Coronary artery (tissue), 2 donors: Measurements from ENCODE around the gene PRR29.
"Not testable (repeated sequence)": the region's sequence is repeated elsewhere in the genome, so short reads cannot be mapped to it uniquely, and the experiment has no call there.

Source experiments
- DNase-seq: peaks from one replicate; pipeline ENCODE4 v3.0.0-alpha.2; 2017; ENCODE audit warnings: low spot score
- H3K27ac ChIP-seq, 2 donors: fragments of 200-600 bp; sonication (generic); one replicate each; pipeline ENCODE4 v1.5.1; 2016 to 2019
- H3K4me3 ChIP-seq: fragments of 200-600 bp; sonication (generic); 2 replicates; pipeline ENCODE4 v1.5.1; 2016; ENCODE audit warnings: mild to moderate bottlenecking, moderate library complexity
- TF ChIP-seq, protein P1 (sequence below): fragments of 200-600 bp; sonication (generic); IDR thresholded peaks from one replicate; pipeline ENCODE4 v1.5.1; 2019; ENCODE audit warnings: antibody characterized with exemption

PRR29 gene

GRCh38 chr17:64017381-64017980, 19.3 kb downstream of the PRR29 start:
- TF ChIP-seq, protein P1, sequence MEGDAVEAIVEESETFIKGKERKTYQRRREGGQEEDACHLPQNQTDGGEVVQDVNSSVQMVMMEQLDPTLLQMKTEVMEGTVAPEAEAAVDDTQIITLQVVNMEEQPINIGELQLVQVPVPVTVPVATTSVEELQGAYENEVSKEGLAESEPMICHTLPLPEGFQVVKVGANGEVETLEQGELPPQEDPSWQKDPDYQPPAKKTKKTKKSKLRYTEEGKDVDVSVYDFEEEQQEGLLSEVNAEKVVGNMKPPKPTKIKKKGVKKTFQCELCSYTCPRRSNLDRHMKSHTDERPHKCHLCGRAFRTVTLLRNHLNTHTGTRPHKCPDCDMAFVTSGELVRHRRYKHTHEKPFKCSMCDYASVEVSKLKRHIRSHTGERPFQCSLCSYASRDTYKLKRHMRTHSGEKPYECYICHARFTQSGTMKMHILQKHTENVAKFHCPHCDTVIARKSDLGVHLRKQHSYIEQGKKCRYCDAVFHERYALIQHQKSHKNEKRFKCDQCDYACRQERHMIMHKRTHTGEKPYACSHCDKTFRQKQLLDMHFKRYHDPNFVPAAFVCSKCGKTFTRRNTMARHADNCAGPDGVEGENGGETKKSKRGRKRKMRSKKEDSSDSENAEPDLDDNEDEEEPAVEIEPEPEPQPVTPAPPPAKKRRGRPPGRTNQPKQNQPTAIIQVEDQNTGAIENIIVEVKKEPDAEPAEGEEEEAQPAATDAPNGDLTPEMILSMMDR, result no peak
- no peak overlapping the region for H3K27ac ChIP-seq
- DNase-seq, result no peak
- no peak overlapping the region for H3K4me3 ChIP-seq

- H3K4me3 ChIP-seq, result peak overlapping the region; percentile 66
- not testable (repeated sequence) for H3K27ac ChIP-seq, DNase-seq
Observed at GRCh38 chr17:64019551-64019961, 21.4 kb downstream of the PRR29 start.

- DNase-seq, result peak; percentile 74
- Histone ChIP-seq H3K4me3 (peak within 1 kb of the TSS; percentile 66), H3K27ac (peak within 1 kb of the TSS in 1 of 2 donors; percentile 78)
- TF ChIP-seq, protein P1, result no peak
Observed at GRCh38 chr17:64020056-64020766, 22.1 kb downstream of the PRR29 start, which contains the start of gene ICAM2. Gene ICAM2 (minus strand): TSS chr17:64020633. CDS start chr17:64006691, 13,942 bp downstream.

DNA sequence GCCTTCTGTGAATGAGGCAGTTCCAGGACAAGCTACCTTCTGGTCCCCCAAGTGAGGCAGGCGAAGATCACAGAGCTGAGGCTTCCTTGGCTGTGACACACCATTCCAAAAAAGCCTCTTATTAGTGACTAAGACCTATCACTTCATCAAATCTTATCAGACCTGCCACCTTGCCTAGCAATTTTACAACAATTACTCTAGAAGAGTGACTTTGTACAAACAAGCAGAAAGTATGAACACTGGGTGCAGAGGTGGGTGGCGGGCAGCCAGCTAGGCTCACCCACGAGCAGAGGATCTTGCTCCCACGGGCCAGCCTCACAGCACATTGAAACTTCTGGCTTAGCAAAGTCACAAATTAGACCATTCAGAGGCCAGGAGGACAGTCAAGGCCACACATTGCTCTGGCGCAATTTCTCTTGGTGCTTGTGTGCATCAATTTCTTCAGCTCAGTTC, 24.5 kb downstream of the PRR29 start:
- Histone ChIP-seq H3K4me3 (no peak overlapping the region), H3K27ac (no peak overlapping the region)
- DNase-seq, result no peak
- TF ChIP-seq, protein P1, result no peak

- TF ChIP-seq, protein P1, result no peak
- DNase-seq, result no peak
- H3K27ac ChIP-seq, result no peak overlapping the region
- H3K4me3 ChIP-seq, result no peak overlapping the region
Observed at GRCh38 chr17:64024215-64024654, 26.1 kb downstream of the PRR29 start.

GRCh38 chr17:64024781-64025731, 26.9 kb downstream of the PRR29 start:
- peak overlapping the region; percentile 56 for H3K4me3 ChIP-seq
- TF ChIP-seq, protein P1, result no peak
- peak overlapping the region in 1 of 2 donors; percentile 52 for H3K27ac ChIP-seq
- DNase-seq, result no peak
